NCI-H187 (cell line): ENCODE results near the gene SIPA1L2.

ENCODE experiments used
- DNase-seq, 2 experiments: peaks; one replicate each; lab custom pipeline; 2025; lab: John Stamatoyannopoulos, UW

SIPA1L2 gene, protein sequence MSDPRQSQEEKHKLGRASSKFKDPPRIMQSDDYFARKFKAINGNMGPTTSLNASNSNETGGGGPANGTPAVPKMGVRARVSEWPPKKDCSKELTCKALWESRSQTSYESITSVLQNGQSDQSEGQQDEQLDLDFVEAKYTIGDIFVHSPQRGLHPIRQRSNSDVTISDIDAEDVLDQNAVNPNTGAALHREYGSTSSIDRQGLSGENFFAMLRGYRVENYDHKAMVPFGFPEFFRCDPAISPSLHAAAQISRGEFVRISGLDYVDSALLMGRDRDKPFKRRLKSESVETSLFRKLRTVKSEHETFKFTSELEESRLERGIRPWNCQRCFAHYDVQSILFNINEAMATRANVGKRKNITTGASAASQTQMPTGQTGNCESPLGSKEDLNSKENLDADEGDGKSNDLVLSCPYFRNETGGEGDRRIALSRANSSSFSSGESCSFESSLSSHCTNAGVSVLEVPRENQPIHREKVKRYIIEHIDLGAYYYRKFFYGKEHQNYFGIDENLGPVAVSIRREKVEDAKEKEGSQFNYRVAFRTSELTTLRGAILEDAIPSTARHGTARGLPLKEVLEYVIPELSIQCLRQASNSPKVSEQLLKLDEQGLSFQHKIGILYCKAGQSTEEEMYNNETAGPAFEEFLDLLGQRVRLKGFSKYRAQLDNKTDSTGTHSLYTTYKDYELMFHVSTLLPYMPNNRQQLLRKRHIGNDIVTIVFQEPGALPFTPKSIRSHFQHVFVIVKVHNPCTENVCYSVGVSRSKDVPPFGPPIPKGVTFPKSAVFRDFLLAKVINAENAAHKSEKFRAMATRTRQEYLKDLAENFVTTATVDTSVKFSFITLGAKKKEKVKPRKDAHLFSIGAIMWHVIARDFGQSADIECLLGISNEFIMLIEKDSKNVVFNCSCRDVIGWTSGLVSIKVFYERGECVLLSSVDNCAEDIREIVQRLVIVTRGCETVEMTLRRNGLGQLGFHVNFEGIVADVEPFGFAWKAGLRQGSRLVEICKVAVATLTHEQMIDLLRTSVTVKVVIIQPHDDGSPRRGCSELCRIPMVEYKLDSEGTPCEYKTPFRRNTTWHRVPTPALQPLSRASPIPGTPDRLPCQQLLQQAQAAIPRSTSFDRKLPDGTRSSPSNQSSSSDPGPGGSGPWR (N-terminal part only)

DNA sequence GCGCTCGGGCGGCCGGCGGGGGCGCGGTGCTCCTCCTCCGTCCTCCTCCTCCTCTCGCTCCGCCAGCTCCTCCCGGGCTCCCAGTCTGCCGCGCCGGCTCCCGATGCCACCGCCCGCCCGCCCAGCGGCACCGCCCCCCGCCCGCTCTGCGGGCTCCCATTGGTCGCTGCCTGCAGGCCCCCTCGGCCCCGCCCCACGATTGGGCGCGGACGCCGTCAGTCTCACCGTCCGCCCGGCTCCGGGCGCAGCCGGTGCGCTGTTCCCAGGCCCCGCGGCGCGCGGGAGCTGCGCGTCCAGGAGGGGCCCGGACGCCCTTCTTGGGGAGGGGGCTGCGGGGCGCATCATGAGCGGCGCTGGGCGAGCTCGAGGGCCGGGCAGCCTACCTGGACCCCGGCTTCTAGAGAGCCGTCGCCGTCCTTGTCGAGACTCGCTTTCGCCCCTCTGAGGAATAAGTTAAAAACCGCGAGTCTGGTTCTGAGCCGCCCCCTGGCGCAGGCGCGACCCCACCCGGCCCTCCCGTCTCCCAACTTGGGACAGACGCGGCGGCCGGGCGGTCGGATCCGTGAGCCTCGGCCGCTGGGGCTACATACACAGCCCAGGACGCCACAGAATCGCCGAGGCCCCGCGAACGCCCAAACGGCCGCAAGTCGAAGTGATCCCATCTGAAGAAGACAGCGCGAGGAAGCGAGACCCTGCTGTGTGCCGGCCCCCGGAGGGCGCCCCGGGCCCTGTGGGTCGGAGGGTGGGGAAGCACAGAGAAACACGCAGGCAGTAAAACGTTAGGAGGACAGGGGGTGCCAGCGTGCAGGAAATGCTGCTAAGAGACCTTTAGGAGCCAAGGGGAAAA is at the start of gene SIPA1L2:
TSS of gene SIPA1L2 (minus strand) at position 87 of the 847 bp plus-strand sequence. CDS start 114,794 bp downstream, outside the sequence.
- DNase-seq: peak; percentile 63 to 65

DNA sequence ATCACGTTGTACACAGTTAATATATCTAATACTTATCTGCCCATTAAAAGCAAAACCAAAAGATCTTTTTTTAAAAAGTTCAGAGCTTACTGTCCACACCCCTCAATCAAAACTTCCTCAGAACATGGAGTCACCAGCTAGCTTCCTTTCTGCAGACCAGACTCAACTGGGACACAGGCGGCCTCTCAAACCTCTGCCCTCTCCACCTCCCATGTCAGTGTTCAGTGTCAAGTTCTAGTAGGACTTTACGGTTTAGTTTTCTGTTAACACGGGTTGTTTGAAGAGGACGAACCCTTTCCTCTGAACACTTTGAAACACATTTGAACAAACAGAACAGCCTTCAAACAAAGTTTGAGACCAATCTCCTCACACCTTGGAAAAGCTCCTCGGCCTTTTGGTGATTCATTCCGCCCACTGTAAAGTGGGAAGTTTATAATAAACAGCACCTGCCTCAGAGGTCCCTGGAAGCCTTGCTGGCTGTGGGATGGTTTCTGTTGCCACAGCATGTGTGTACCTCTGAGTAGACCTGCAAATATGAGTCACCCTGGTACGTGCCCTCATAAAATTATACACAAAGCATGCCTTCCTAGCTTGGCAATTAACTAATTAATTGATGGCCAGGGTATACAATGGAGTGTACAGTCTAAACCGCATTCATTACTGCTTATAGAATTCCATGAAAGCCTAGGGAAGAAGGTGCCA is 48.4 kb upstream of the SIPA1L2 start:
- DNase-seq: no peak

DNA sequence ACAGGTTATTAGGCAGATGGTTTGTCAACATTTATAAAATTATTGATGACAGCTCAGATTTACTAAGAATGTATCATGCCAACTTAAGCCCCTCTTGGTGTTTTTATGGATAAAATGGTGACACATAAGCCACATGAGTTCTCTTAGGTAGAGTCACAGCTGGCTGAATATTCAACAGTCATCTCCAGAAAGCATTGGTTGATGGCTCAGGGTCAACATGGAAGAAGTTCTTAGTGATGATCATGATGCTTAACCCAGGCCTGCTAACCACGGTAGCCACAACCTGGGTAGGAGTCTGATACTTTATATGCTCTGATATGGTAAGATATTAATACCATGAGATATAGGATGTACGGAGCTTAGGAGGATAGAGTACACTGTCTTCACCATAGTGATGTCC is 46.4 kb upstream of the SIPA1L2 start:
- no peak for DNase-seq

DNA sequence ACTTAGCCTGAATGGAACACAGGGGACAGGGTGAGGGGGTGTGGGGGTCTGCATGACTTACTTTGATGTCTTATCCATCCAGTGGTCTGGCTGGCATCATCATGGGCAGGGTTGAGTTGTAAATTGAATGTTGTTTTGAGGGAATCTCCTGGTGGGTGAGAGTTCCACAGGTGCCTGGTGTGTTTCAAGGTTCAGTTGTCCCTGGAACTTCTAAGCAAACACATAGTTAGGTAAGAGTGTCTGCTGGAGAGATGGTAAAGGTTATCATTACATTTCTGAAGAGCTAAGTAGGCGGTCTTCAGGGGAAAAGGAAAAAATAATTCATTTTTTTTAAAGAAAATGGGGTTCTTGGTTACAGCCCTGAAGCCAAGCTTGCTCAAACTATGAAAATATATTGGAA is 46.0 kb upstream of the SIPA1L2 start:
- DNase-seq: no peak

DNA sequence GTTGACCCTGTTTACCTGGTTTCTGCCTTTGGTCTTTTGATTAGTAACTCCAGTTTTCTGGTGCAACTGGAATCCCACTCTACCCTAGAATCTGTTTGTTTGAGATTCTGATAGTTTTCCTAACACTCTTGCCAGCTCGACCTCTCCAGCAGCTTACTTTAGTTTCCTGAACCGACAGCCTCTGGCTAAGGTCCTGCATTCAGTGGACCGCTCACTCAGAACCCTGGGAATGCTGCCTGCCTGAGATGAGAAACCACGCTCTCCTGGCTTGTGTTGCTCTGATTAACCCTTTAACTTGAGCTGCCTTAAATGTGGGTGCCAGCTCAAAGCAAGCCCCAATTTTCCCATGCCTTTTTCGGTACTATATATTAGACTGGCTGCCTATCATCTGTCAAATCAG is 45.3 kb upstream of the SIPA1L2 start:
- no peak for DNase-seq

DNA sequence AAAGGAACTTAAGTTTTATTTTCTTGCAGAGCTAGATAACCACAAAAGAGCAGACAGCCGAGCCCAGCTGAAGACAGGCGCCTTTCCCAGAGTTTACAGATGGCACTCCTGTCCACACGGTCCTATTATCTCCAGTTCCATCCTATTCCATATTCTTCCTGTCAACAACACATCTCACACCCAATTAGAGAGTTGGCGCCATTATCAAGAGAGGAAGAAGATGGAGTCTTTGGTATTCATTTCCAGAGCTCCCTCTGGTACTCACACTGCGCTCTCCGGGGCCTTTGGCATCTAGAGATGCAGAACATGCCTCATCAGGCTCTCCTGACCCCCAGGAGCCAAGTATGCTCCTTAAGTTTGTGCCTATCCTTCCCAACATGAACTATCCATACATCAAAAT is 43.3 kb upstream of the SIPA1L2 start:
- DNase-seq: no peak

DNA sequence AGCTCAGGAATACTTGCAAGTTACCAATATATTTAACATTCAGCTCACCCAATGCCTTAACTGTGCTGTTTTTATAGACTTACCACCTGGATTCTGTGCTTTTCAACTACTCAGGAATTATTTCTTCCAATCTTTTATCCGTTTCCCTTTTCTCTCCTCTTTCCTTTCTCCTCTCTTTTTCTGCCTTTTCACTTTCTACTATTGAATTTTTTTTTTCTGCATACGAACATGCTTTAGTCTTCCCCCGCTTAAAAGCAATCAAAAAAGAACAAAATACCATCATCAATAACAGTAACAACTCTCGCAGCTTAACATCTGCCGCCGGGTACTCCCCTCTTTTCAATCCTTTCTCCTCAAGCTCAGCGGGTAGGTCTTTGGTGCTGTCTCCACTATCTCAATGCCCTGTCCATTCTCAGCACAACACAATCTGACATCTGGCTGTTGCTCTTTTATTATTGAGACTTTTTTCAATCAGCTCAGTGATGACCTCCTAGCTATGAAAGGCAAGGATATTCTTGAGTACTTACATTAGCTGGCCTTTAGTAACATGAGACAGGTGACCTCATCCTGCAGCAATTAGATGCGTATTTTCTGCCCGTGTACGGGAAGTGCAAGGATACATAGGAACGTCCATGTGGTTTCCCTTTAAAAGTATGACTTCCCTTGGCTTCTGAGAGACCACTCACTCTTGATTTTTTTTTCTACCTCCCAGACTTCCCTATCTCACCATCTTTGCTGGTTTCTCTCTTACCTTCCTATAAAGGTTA is 40.2 kb upstream of the SIPA1L2 start:
- no peak for DNase-seq

DNA sequence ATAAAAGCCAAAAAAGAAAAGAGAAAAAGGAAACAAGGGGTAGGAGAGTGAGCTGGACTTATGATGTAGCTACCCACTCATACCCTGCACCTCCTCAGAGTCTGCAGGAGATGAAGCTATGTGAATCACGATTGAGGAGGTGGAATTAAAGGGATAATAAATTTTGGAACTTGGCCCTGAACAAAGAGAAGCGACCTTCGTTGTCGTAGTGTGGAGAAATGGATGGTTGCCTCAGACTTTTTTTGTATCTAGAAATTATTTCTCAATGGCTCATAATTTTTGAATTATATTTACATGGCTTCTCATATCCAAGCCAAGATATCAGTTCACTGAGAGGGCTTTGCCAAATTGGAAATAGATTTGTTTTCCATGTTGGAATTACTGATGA is 37.8 kb upstream of the SIPA1L2 start:
- no peak for DNase-seq

DNA sequence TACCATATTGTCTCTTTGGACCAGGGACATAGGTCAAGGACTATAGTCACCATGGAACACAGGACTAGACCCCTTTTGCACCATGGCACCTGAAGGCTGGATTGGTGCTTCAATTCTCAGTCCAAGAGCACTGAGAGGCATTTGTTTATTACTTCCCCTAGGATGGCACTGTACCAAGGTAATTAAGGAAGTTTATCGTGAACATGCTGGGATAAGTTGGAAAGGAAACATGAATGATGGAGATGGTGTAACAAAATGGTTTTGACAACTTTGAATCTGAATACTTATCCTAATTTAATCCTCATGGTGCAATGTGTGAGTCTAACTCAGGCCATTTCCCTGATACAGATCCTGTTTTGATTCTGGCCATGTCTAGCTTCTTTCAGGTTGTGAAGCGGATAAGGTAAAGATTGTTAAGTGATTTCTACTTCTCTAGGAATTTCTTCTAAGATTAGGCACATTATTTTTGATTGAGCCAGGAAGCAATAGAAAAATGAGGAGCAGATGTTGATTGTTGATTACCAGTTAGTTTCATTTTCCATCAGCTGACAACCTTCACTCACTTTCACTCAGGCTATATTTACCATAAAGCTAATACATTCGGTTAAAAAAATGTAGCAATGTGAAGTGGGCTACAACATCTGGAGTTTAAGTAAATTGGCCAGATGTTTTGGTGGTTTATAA is 37.3 kb upstream of the SIPA1L2 start:
- no peak for DNase-seq

DNA sequence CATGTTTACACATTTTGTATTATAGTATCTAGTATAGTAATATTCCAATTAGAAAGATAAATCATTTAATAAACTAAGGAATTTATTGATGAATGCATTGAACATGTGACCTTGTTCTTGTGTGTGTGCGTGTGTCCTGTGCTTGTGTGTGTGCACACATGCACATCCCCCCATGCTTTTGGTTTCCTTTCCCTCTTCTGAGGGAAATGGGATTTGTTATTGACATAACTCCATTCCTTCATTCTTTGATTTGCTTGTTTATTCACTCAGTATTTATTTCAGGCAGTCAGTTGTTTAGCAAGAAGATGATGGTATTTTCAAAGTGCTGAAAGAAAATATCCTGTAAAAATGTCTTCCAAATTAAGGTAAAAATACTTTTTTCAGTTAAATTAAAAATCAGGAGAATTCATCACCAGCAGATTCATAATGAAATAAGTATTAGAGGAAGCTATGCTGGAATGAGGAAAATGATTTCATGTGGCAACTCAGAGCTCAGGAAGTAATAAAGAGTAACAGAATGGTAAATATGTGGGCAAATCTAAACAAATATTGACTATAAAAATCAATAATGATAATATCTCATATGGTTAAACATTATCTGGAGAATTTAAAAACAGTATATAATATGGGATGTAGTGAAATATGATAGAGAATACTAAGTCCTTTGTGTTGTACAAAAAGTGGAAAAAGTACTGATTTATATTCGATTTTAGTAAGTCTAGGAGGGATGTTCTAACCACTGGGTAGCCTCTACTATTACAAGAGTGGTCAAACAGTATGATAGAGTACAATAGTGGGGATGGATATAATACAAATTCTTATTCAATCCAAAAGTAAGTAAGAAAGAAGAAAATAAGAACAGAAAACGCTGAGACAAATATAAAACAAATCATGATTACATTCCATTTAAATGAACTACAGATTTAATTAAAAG is 35.2 kb upstream of the SIPA1L2 start:
- no peak for DNase-seq

DNA sequence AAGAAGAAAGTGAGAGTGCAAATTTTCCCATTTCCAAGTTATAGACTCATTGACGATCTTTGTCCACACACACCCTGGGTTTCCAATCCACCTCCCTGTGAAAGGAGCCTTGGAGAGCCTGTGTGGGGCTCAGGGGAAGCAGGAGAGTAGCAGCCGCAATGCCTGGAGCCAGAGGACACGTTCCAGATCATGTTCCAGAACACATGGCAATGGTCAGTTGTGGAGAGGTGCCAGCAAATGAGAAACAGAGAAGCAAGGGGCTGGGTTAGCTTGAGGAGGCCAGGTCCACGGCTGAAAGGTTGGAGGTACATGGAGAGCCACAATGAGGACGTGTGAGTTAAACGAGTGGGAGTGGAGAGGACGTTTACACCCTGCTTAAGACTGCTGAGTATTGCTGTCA is 33.0 kb upstream of the SIPA1L2 start:
- DNase-seq: no peak

DNA sequence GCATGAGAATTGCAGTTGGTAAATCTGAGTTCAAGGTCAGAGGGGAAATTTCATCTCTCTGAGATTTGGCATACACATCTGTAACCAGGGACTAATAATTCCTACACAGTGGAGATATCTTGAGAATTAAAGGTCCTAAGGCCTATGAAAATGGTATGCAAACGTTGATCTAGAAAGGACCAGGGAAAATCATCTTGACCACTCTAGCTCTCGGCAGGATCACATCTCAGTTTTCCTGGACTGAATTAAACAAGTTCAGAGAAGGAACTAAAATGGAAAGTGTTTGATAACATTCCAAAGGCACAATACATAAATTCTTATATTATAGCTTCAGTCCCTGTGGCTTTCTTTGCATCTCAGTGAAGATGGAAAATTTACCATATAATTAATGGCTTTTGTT is 28.5 kb upstream of the SIPA1L2 start:
- no peak for DNase-seq

DNA sequence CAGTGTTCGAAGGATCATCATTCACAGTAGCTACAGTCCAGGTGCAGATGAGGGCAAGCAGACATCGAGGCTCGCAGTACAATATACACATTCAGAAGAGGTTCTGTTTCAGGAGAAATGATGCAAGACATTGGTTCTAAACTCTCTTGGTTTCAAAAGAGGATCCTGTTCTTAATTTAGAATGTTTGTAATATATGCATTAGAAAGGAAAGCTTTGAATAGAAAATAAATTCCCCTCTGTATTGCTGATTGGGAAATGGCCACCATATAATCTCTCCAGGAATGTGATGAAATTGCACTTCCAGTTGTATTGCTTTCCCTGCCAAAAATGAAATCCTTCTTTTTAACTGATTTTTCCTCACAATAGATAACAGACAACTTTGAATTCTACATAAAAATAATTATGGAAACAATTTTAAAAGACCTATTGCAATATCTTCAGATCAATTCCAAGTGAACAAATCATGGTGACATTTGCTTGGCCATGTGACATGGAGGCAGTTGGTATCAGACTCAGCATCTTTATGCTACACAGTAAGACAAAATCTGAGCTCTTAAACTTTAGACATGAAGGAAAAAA is 27.6 kb upstream of the SIPA1L2 start:
- DNase-seq: no peak

DNA sequence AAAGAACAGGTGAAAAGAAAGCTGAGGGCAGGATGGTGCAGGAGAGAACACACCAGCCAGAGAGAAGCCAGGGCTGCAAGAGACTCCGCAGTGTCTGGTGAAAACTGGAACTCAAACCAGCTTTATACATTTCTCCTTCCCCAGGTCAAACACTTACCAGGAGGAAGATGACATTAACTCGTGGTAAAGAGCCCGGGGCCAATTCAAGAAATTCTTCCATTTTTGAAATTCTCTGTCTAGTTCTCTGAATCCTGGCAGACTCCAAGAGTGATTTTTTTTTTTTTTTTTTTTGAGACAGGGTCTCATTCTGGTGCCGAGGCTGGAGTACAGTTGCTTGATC is 25.8 kb upstream of the SIPA1L2 start:
- no peak for DNase-seq

DNA sequence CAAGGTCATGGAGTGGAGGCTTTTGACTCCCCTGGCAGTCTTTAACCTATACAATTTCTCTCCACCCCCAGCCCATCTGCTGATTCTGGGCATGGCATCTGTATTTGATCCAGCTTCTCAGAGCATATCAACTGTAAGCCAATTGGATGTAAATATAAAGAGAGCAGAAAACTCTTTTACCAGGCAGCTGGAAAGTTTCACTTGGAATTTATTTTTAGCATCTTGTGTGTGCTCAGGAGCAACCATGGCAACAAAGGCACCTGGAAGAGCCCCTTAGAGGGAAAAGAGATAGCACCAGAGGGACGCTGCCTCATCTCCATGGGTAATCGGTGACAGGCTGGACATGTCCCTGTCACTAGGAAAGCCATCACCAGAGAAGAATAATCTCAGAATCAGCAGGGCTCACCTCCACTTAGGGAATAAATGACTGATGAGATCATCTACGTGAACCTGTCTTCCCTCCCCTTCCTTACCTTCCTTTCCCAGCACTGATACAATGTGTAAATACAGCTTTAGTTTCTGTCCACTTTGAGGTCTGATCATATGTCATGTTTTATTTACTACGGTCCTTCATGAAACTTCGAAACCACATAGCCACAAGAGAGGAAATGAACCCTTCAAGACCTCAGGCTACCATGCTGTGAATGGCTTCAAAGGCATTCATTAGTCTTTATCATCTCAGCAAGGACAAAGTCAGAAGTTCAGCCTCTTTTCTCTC is 25.3 kb upstream of the SIPA1L2 start:
- DNase-seq: peak in 1 of 2 experiments; percentile 2

DNA sequence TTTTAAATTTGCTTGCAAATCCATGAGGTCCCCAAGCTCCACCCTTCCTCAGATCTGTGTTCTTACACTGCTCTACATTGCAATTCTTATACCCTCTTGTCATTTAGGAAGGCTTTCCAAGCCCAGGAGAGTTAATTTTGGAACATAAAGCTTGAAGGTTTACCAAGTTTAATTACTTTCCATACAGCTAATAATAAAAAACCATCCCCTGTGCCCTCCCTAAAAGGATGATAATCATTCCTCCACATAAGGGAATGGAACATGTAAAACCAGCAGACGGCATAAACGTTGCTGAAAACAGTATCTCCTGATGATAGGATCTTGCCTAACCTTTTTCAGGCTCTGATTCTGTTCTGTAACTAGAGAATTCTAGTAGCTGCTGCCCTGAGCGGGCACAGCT is 23.9 kb upstream of the SIPA1L2 start:
- no peak for DNase-seq

DNA sequence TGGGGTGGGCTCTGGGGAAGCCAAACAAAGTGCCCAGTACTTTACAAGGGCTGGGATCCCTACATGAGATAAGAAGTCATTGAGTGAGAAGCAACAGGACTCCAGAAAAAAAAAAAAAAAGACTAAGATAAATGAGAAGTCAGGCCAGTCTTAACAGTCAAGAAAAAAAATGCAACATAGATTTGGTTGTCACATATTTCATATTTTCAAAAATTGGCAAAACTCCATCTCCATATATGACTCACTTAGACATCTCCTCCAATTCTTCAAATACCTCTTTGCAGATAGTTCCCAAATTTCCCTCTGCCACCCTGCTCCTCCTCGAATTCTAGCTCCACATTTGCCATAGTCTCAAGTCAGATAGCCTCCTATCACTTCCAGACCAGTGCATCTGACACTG is 20.9 kb upstream of the SIPA1L2 start:
- no peak for DNase-seq

DNA sequence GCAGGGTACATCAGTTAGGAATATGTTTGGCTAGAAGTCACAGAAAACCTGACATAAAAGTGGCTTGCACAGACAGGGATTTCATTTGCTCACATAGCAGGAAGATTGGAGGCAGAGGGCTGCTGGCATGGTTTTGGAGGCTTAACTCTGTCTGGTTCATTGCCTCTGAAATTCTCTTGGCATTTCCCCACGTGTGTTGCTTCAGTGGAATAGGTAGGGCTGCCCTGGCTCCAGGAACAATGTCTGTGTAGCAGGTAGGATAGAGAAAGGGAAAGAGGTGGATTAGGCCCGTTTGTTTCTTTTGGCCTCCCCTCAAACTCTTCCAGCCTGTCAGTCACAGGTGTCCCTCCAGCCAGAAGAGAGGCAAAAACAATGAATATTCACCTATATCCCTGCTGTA is 20.5 kb upstream of the SIPA1L2 start:
- no peak for DNase-seq
